GM12878 (cell line): ENCODE data around the gene FOXP1. TPM values are rescaled to one million over a fixed set of nuclear protein-coding genes. Genes with fewer than 3 reads are reported as not detected.

Source experiments
- ATAC-seq: fragments of 200-7000 bp; cut with Tn5 transposase; 3 replicates; pipeline ENCODE4 v1.9.1; 2020; ENCODE audit warnings: mild to moderate bottlenecking, moderate library complexity
- BruUV-seq: library from RNA; stranded (reverse); fragments of 400-500 nt; replicated peaks from 2 replicates; lab custom pipeline; 2021; lab: Mats Ljungman, UMichigan
- CTCF ChIA-PET: fragments of 300-600 bp; sonication (Branson Sonifier 250); formaldehyde crosslinking; extraction: SDS; loops from one replicate; lab custom pipeline; 2021; ENCODE audit warnings: inconsistent platforms; lab: Yijun Ruan, JAX
- POLR2A ChIA-PET: fragments of 350-600 bp; formaldehyde crosslinking; extraction: SDS; loops from one replicate; lab custom pipeline; 2021; ENCODE audit warnings: inconsistent platforms; lab: Charles Lee
- RAD21 ChIA-PET: fragments of 300-600 bp; sonication (Branson Sonifier 250); formaldehyde crosslinking; loops from one replicate; lab custom pipeline; 2023; ENCODE audit warnings: antibody characterized with exemption; ENCODE audit not compliant: unreplicated experiment; lab: Charles Lee
- SMC1A ChIA-PET: fragments of 300-600 bp; sonication (Branson Sonifier 250); formaldehyde crosslinking; loops from one replicate; lab custom pipeline; 2023; ENCODE audit not compliant: unreplicated experiment, uncharacterized antibody; lab: Charles Lee
- DNase-seq: peaks from one replicate; pipeline ENCODE4 v3.0.0-alpha.2; 2011; ENCODE audit warnings: low read depth, low spot score
- FAIRE-seq: peaks from 3 replicates; lab custom pipeline; 2011; peaks lifted over from hg19 to GRCh38; lab: Jason Lieb, UNC
- H2AFZ ChIP-seq: 2 replicates; pipeline ENCODE4 v1.6.0; 2011; ENCODE audit warnings: low read depth, low read length, control low read depth; ENCODE audit not compliant: control insufficient read depth
- H3K27ac ChIP-seq: 2 replicates; pipeline ENCODE4 v1.5.1; 2011; ENCODE audit warnings: control low read depth; ENCODE audit not compliant: control insufficient read depth, insufficient read depth
- H3K27me3 ChIP-seq, 2 experiments: replicated peaks in 1 of 2; 2 replicates each; pipeline versions ENCODE4 v1.6.0 to v1.6.1; 2011; ENCODE audit warnings: low read length in 1 of 2; ENCODE audit not compliant: control insufficient read depth in 2 of 2, insufficient read depth in 2 of 2
- H3K36me3 ChIP-seq, 2 experiments: 2 replicates each; pipeline ENCODE4 v1.5.1; 2011; ENCODE audit warnings: low read length in 1 of 2; ENCODE audit not compliant: control insufficient read depth in 2 of 2, insufficient read depth in 2 of 2
- H3K4me1 ChIP-seq: 2 replicates; pipeline ENCODE4 v1.6.1; 2011; ENCODE audit warnings: mild to moderate bottlenecking, low read length, moderate library complexity, mixed read lengths; ENCODE audit not compliant: control insufficient read depth, insufficient read depth
- H3K4me2 ChIP-seq: 2 replicates; pipeline ENCODE4 v1.6.0; 2011; ENCODE audit warnings: control low read depth; ENCODE audit not compliant: control insufficient read depth, insufficient read depth
- H3K4me3 ChIP-seq: fragments of 200-600 bp; sonication (generic); 2 replicates; pipeline ENCODE4 v1.5.1; 2016
- H3K79me2 ChIP-seq: 2 replicates; pipeline ENCODE4 v1.6.0; 2011; ENCODE audit warnings: low read length; ENCODE audit not compliant: control insufficient read depth, insufficient read depth
- H3K9ac ChIP-seq: 2 replicates; pipeline ENCODE4 v1.8.0; 2011; ENCODE audit warnings: low read length, control low read depth, mixed read lengths; ENCODE audit not compliant: control insufficient read depth, insufficient read depth
- H3K9me3 ChIP-seq: replicated peaks from 3 replicates; pipeline ENCODE4 v1.5.1; 2011; ENCODE audit warnings: mild to moderate bottlenecking, low read length; ENCODE audit not compliant: control insufficient read depth, insufficient read depth
- H4K20me1 ChIP-seq: 2 replicates; pipeline ENCODE4 v1.6.0; 2011; ENCODE audit not compliant: control insufficient read depth, insufficient read depth
- BMI1 ChIP-seq: fragments of 450-650 bp; IDR thresholded peaks from 2 replicates; pipeline ENCODE4 v1.6.1; 2016; ENCODE audit warnings: mild to moderate bottlenecking, moderate library complexity, borderline replicate concordance
- EZH2 ChIP-seq: IDR thresholded peaks from 2 replicates; pipeline ENCODE4 v1.6.1; 2012; ENCODE audit warnings: low read depth, mild to moderate bottlenecking, control low read depth, inconsistent platforms, low read length, borderline replicate concordance; ENCODE audit not compliant: control insufficient read depth
- HSF1 ChIP-seq: fragments of 150-350 bp; IDR thresholded peaks from 2 replicates; pipeline ENCODE4 v1.6.1; 2014; ENCODE audit warnings: mild to moderate bottlenecking, low read depth, low read length
- RUNX3 ChIP-seq: IDR thresholded peaks from 2 replicates; pipeline ENCODE4 v1.6.1; 2012; ENCODE audit warnings: low read length, inconsistent platforms
- STAT3 ChIP-seq: IDR thresholded peaks from 2 replicates; pipeline ENCODE4 v1.6.1; 2011; ENCODE audit warnings: low read depth, low read length, improper control_type of control experiment
- ZNF384 ChIP-seq: IDR thresholded peaks from 2 replicates; pipeline ENCODE4 v1.6.1; 2012; ENCODE audit warnings: low read depth, mild to moderate bottlenecking, low read length, improper control_type of control experiment, borderline replicate concordance
- WGBS: methylation state at CpG from one replicate; pipeline ENCODE4 v1.1.6; 2016; ENCODE audit warnings: low lambda C conversion rate; ENCODE audit not compliant: insufficient replicate concordance, insufficient coverage; ENCODE audit errors: missing lambda C conversion rate; 5-methylcytosine and 5-hydroxymethylcytosine counted together
- in situ Hi-C: fragments of 300-500 bp; cut with MboI; formaldehyde crosslinking; loops from 9 replicates; pipeline ENCODE4 v1.14.3; 2018; ENCODE audit warnings: mixed read lengths
- intact Hi-C: fragments of 100-400 bp; cut with micrococcal nuclease; formaldehyde crosslinking; loops from one replicate; pipeline ENCODE4 v1.14.2; 2022; ENCODE audit not compliant: unreplicated experiment
- polyA plus RNA-seq, 11 experiments: library from polyadenylated mRNA; depleted of rRNA in 4 of 11; unstranded in 6 of 11; stranded (reverse) in 5 of 11; fragments of >200 nt; fragmentation: Nextera tagmentation in 4 of 11; fragmentation: Illumina TruSeq in 1 of 11; extraction: Ambion mirVana in 4 of 11; extraction: Trizol in 1 of 11; gene quantifications; 1 replicate in 1 of 11; 2 replicates in 10 of 11; pipeline versions ENCODE4 v1.2.1 to v1.2.3, GENCODE V29; 2011 to 2016; ENCODE audit warnings: inconsistent platforms in 2 of 11, missing spikeins in 2 of 11, low read depth in 1 of 11
- total RNA-seq, 4 experiments: library from RNA; depleted of rRNA in 3 of 4; stranded (reverse); fragments of >200 nt in 3 of 4; fragmentation: Illumina TruSeq in 1 of 4; extraction: Trizol in 1 of 4; gene quantifications; 2 replicates each; pipeline versions ENCODE4 v1.2.1 to v1.2.3, GENCODE V29; 2013 to 2021

Gene FOXP1
- total and polyA plus RNA-seq, 10 of the 15 experiments (the other 5 are each of a cell fraction or from before 2014, with no cell fraction given): 0.05 to 1.6 (median 0.20) TPM; not detected in 1

- Histone ChIP-seq H3K36me3 (no peaks in the 10 kb centered on the region), H3K27me3 (no peaks in the 10 kb centered on the region; a peak in 2 of 4 replicates), H3K4me2 (no peak overlapping the region), H4K20me1 (no peaks in the 10 kb centered on the region), H3K9me3 (no peaks in the 10 kb centered on the region), H3K27ac (no peak overlapping the region), H3K4me1 (no peaks in the 10 kb centered on the region)
- no peak for ATAC-seq
- 42% methylated on average over 2 of the region's 2 CpGs for WGBS
- ChIA-PET CTCF (no interaction called here), SMC1A (interaction anchor here (0.6 to 1.3 kb wide), 2 partner anchors 8 to 1025 kb away, joined by 3 read pairs; no protein-coding TSS in a partner anchor)
- in situ Hi-C loops (no loop called here), intact Hi-C loops (no loop called here)
- TF ChIP-seq RUNX3: no peak
- no peak for TF ChIP-seq ZNF384
- TF ChIP-seq BMI1: no peak
- no peak for TF ChIP-seq HSF1
- TF ChIP-seq EZH2: no peak
- TF ChIP-seq STAT3: no peak
- TF ChIP-seq, all 136 proteins: peak for 0
- BruUV-seq: no TSS peak
- POLR2A ChIA-PET: no interaction called here
- no peak overlapping the region for H2AFZ ChIP-seq
- FAIRE-seq: no peak
- no peak overlapping the region for H3K4me3 ChIP-seq
- no peaks in the 10 kb centered on the region for H3K79me2 ChIP-seq
- H3K9ac ChIP-seq: no peak overlapping the region
- no peak for DNase-seq
- RAD21 ChIA-PET: no interaction called here
Measured at GRCh38 chr3:71119171-71119570, 464.4 kb downstream of the FOXP1 start.
